Measurements from ENCODE around the gene NCOA4.

NCOA4 gene

DNA sequence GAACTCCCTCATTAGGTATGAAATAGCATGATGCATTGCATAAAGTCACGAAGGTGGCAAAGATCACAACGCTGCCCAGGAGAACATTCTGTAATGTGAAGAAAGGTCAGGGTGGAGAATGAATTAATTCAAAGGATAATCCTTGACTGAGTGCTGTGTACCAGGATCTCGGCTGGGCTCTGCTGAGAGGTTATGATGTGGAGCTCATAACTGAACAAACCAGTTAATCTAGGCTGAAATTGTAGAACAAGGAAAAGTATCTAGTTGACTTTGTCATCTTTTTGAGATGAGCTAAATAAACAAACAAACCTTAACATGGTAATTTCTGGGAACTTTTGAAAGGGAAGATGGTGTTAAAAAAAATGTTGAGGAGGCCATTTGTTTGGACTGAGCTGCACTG is 9.6 kb upstream of the NCOA4 start:
- DNase-seq (ENCODE audit: low spot score), result no peak
- no peak overlapping the region for H3K27ac ChIP-seq
- ChIA-PET POLR2A (ENCODE audit: low non-redundant PET) (no interaction called here), CTCF (interaction anchor here (0.6 kb wide), 1 partner anchor 379 kb away, joined by 4 read pairs; no protein-coding TSS in a partner anchor)
- TF ChIP-seq CTCF (conservative IDR thresholded peaks at IDR 0.05; ENCODE audit: low read depth), result no peak

- no peak for DNase-seq (ENCODE audit: low spot score)
- no peak overlapping the region for H3K27ac ChIP-seq
- POLR2A ChIA-PET (ENCODE audit: low non-redundant PET), result no interaction called here
- no peak for TF ChIP-seq CTCF (conservative IDR thresholded peaks at IDR 0.05; ENCODE audit: low read depth)
- CTCF ChIA-PET, result interaction anchor here (0.7 kb wide), 1 partner anchor 615 kb away, joined by 4 read pairs; no protein-coding TSS in a partner anchor
These were observed 6.8 kb upstream of the NCOA4 start for GRCh38 chr10:46037107-46037825.

- no peak overlapping the region for H3K27ac ChIP-seq
- TF ChIP-seq CTCF (conservative IDR thresholded peaks at IDR 0.05; ENCODE audit: low read depth), result no peak
- no peak for DNase-seq (ENCODE audit: low spot score)
- ChIA-PET POLR2A (ENCODE audit: low non-redundant PET) (no interaction called here), CTCF (interaction anchor here (0.7 kb wide), 1 partner anchor 614 kb away, joined by 4 read pairs; no protein-coding TSS in a partner anchor)
These were observed 5.8 kb upstream of the NCOA4 start for GRCh38 chr10:46035923-46036849.

GRCh38 chr10:46033602-46034011 is 3.2 kb upstream of the NCOA4 start:
- CTCF ChIA-PET, result no interaction called here
- POLR2A ChIA-PET (ENCODE audit: low non-redundant PET), result no interaction called here
- peak overlapping the region; percentile 48 for H3K27ac ChIP-seq
- DNase-seq (ENCODE audit: low spot score), result peak; percentile 39
- no peak for TF ChIP-seq CTCF (conservative IDR thresholded peaks at IDR 0.05; ENCODE audit: low read depth)

- ChIA-PET POLR2A (ENCODE audit: low non-redundant PET) (no interaction called here), CTCF (interaction anchor here (0.6 kb wide), 1 partner anchor 23 kb away, joined by 4 read pairs; no protein-coding TSS in a partner anchor)
- H3K27ac ChIP-seq, result no peak overlapping the region
- no peak for TF ChIP-seq CTCF (conservative IDR thresholded peaks at IDR 0.05; ENCODE audit: low read depth)
- no peak for DNase-seq (ENCODE audit: low spot score)
These were observed 1.5 kb upstream of the NCOA4 start for GRCh38 chr10:46031648-46032532.
